OCI-LY7 (cell line): ENCODE measurements around the gene DR1. TPM values are rescaled to one million over a fixed set of nuclear protein-coding genes. Genes with fewer than 3 reads are reported as not detected.

Experiments used
- BruUV-seq: library from RNA; stranded (reverse); fragments of 400-500 nt; replicated peaks from 2 replicates; lab custom pipeline; 2021; lab: Mats Ljungman, UMichigan
- CTCF ChIA-PET: fragments of 300-600 bp; sonication (Branson Sonifier 250); formaldehyde crosslinking; loops from one replicate; lab custom pipeline; 2022; ENCODE audit warnings: antibody characterized with exemption; ENCODE audit not compliant: unreplicated experiment; lab: Charles Lee
- POLR2A ChIA-PET: fragments of 300-600 bp; sonication (Branson Sonifier 250); formaldehyde crosslinking; loops from one replicate; lab custom pipeline; 2022; ENCODE audit warnings: antibody characterized with exemption; lab: Charles Lee
- DNase-seq: peaks from one replicate; pipeline ENCODE4 v3.0.0-alpha.2; 2015; ENCODE audit warnings: low spot score
- H2AFZ ChIP-seq: fragments of 200-600 bp; sonication (generic), shearing (Covaris generic); 2 replicates; pipeline ENCODE4 v1.6.1; 2014; ENCODE audit warnings: mild to moderate bottlenecking, antibody characterized with exemption, low read length, moderate library complexity
- H3K27ac ChIP-seq: fragments of 200-600 bp; sonication (generic); 2 replicates; pipeline ENCODE4 v1.5.1; 2014; ENCODE audit warnings: mixed run types, low read depth, mild to moderate bottlenecking, moderate library complexity, low read length, inconsistent platforms; ENCODE audit not compliant: poor library complexity, severe bottlenecking
- H3K36me3 ChIP-seq: fragments of 200-600 bp; sonication (generic); 2 replicates; pipeline ENCODE4 v1.6.1; 2014; ENCODE audit warnings: mild to moderate bottlenecking, antibody characterized with exemption, low read length, moderate library complexity, mixed read lengths; ENCODE audit not compliant: insufficient read depth
- H3K4me1 ChIP-seq: fragments of 200-600 bp; sonication (generic); 2 replicates; pipeline ENCODE4 v1.5.1; 2014; ENCODE audit warnings: mild to moderate bottlenecking, low read length; ENCODE audit not compliant: insufficient read depth, poor library complexity, severe bottlenecking
- H3K4me2 ChIP-seq: fragments of 200-600 bp; sonication (generic); 2 replicates; pipeline ENCODE4 v1.6.1; 2014; ENCODE audit warnings: mild to moderate bottlenecking, low read length
- H3K4me3 ChIP-seq: fragments of 200-600 bp; sonication (generic); 2 replicates; pipeline ENCODE4 v1.5.1; 2014; ENCODE audit warnings: mild to moderate bottlenecking, low read depth, low read length; ENCODE audit not compliant: poor library complexity, severe bottlenecking
- H3K79me2 ChIP-seq: fragments of 200-600 bp; sonication (generic); 2 replicates; pipeline ENCODE4 v1.6.1; 2016; ENCODE audit warnings: low read depth, mild to moderate bottlenecking, low read length, moderate library complexity, mixed read lengths; ENCODE audit not compliant: insufficient read depth
- H3K9me2 ChIP-seq: fragments of 200-600 bp; sonication (generic); 2 replicates; pipeline ENCODE4 v1.6.1; 2016; ENCODE audit warnings: mild to moderate bottlenecking, low read length, mixed read lengths; ENCODE audit not compliant: insufficient read depth
- H3K9me3 ChIP-seq: fragments of 200-600 bp; sonication (generic); 2 replicates; pipeline ENCODE4 v1.6.1; 2014; ENCODE audit warnings: mild to moderate bottlenecking, mixed run types, low read length, mixed read lengths
- H4K20me1 ChIP-seq: fragments of 200-600 bp; sonication (generic); 2 replicates; pipeline ENCODE4 v1.6.1; 2014; ENCODE audit warnings: mild to moderate bottlenecking, antibody characterized with exemption, low read length, moderate library complexity, mixed read lengths; ENCODE audit not compliant: insufficient read depth
- EZH2phosphoT487 ChIP-seq: fragments of 200-600 bp; sonication (generic); IDR thresholded peaks from 2 replicates; pipeline ENCODE4 v1.6.1; 2018; ENCODE audit warnings: low read depth, borderline replicate concordance, mild to moderate bottlenecking, mixed run types, antibody characterized with exemption, low read length, moderate library complexity, mixed read lengths
- intact Hi-C: fragments of 100-400 bp; cut with micrococcal nuclease; formaldehyde crosslinking; loops from one replicate; pipeline ENCODE4 v1.10.0; 2022; ENCODE audit not compliant: unreplicated experiment
- total RNA-seq, 2 experiments: library from RNA; depleted of rRNA in 1 of 2; stranded (reverse); fragments of >200 nt in 1 of 2; shearing (Covaris generic) in 1 of 2; gene quantifications; 2 replicates each; pipeline ENCODE4 v1.2.3, GENCODE V29; 2014 to 2022
- TF ChIP-seq, protein P1 (sequence below): fragments of 200-600 bp; sonication (generic); conservative IDR thresholded peaks from 2 replicates; pipeline ENCODE4 v1.5.1; 2014; ENCODE audit warnings: mild to moderate bottlenecking, antibody characterized with exemption, low read length, moderate library complexity, mixed read lengths

Gene DR1
- total RNA-seq, 2 experiments from 2014 or later = 81.3 to 90.4 TPM

DNA sequence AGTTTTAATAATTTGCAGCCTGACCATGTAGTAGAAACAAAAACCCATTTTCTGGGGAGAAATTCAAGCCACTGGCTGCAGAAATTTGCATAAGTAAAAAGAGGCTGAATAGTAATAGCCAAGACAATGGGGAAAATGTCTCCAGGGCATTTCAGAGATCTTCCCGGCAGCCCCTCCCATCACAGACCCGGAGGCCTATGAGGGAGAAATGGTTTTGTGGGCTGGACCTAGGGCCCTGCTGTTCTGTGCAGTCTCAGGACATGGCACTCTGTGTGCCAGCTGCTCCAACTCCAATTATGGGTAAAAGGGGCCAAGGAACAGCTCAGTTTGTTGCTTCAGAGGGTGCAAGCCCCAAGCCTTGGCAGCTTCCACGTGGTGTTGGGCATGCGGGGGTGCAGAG, 62.5 kb downstream of the DR1 start:
- no peak for DNase-seq
- POLR2A ChIA-PET = no interaction called here
- Histone ChIP-seq H3K4me1 (no peaks in the 10 kb centered on the region), H3K9me3 (peaks cover 6% of the 10 kb centered on the region; the same call in 1 of the 2 replicates), H4K20me1 (no peaks in the 10 kb centered on the region), H3K27ac (no peak overlapping the region), H3K9me2 (no peaks in the 10 kb centered on the region), H3K79me2 (no peaks in the 10 kb centered on the region), H3K4me2 (no peak overlapping the region), H3K4me3 (no peak overlapping the region), H3K36me3 (no peaks in the 10 kb centered on the region), H2AFZ (no peak overlapping the region)
- TF ChIP-seq, protein P1, sequence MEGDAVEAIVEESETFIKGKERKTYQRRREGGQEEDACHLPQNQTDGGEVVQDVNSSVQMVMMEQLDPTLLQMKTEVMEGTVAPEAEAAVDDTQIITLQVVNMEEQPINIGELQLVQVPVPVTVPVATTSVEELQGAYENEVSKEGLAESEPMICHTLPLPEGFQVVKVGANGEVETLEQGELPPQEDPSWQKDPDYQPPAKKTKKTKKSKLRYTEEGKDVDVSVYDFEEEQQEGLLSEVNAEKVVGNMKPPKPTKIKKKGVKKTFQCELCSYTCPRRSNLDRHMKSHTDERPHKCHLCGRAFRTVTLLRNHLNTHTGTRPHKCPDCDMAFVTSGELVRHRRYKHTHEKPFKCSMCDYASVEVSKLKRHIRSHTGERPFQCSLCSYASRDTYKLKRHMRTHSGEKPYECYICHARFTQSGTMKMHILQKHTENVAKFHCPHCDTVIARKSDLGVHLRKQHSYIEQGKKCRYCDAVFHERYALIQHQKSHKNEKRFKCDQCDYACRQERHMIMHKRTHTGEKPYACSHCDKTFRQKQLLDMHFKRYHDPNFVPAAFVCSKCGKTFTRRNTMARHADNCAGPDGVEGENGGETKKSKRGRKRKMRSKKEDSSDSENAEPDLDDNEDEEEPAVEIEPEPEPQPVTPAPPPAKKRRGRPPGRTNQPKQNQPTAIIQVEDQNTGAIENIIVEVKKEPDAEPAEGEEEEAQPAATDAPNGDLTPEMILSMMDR = no peak
- TF ChIP-seq EZH2phosphoT487 = no peak
- intact Hi-C loops = no loop called here
- BruUV-seq = no TSS peak
- CTCF ChIA-PET = no interaction called here

- H4K20me1 ChIP-seq = no peaks in the 10 kb centered on the region
- H3K4me3 ChIP-seq = no peak overlapping the region
- no peak for DNase-seq
- no peak overlapping the region for H2AFZ ChIP-seq
- H3K9me2 ChIP-seq = no peaks in the 10 kb centered on the region
- intact Hi-C loops = no loop called here
- H3K36me3 ChIP-seq = no peaks in the 10 kb centered on the region
- POLR2A ChIA-PET = no interaction called here
- TF ChIP-seq EZH2phosphoT487 = no peak
- TF ChIP-seq, protein P1 = no peak
- H3K79me2 ChIP-seq = no peaks in the 10 kb centered on the region
- no peak overlapping the region for H3K27ac ChIP-seq
- no TSS peak for BruUV-seq
- H3K4me2 ChIP-seq = no peak overlapping the region
- H3K9me3 ChIP-seq = peaks cover 6% of the 10 kb centered on the region; the same call in 1 of the 2 replicates
- CTCF ChIA-PET = no interaction called here
- no peaks in the 10 kb centered on the region for H3K4me1 ChIP-seq
Measured at GRCh38 chr1:93411000-93411399, 65.3 kb downstream of the DR1 start.

DNA sequence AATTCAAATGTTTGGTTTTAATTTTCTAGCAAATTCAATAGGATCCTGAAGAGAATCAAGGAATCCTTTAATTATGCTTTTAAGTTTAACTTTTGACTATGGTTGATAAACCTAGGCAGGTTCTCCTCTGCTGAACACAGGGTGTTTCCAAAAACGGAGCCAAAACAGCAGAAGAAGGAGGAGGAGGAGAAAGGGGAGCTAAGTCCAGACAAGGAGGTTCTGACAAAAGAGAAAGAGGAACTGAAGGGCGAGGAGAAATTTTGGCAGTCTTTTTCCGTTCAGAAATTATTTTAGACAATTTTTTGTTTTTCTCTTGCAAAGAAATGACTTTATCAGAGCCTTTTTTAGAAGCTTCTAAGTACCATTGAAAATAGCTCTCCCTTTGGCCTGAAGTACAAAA, 69.0 kb downstream of the DR1 start:
- Histone ChIP-seq H2AFZ (no peak overlapping the region), H3K4me3 (no peak overlapping the region), H3K9me3 (no peaks in the 10 kb centered on the region), H3K4me2 (no peak overlapping the region), H3K4me1 (no peaks in the 10 kb centered on the region), H3K9me2 (no peaks in the 10 kb centered on the region), H4K20me1 (no peaks in the 10 kb centered on the region), H3K27ac (no peak overlapping the region), H3K79me2 (no peaks in the 10 kb centered on the region), H3K36me3 (no peaks in the 10 kb centered on the region)
- DNase-seq = no peak
- POLR2A ChIA-PET = interaction anchor here (0.7 to 0.9 kb wide), 4 partner anchors 15 to 83 kb away, joined by 3 read pairs; no protein-coding TSS in a partner anchor
- no peak for TF ChIP-seq EZH2phosphoT487
- TF ChIP-seq, protein P1 = no peak
- BruUV-seq = no TSS peak
- intact Hi-C loops = no loop called here
- CTCF ChIA-PET = interaction anchor here (0.6 kb wide), 1 partner anchor 10 kb away, joined by 3 read pairs; no protein-coding TSS in a partner anchor
